Cardiac ventricle fibroblast (primary cell): ENCODE results near the gene ARMCX5. TPM values are rescaled to one million over a fixed set of nuclear protein-coding genes. Genes with fewer than 3 reads are reported as not detected.

Experiments used
- total RNA-seq: library from RNA; depleted of rRNA; stranded (reverse); fragments of >200 nt; gene quantifications from 2 replicates; pipeline ENCODE4 v1.2.3, GENCODE V29; 2015

The ARMCX5 gene
- 10.0 and 14.3 TPM in 2 replicates for total RNA-seq

GRCh38 chrX:102599084-102599950, at the start of gene ARMCX5:
Gene ARMCX5, plus strand, starts transcription at chrX:102599515. Its CDS starts 2,627 bp downstream, at chrX:102602142.

GRCh38 chrX:102651242-102652011, 52.1 kb downstream of the ARMCX5 start, which contains the start of gene GPRASP1:
Gene GPRASP1, plus strand, starts transcription at chrX:102651483. Its CDS starts 2,431 bp downstream, at chrX:102653914.

Other genes starting within 250 kb of the ARMCX5 start
- gene NXF2B, start 159.5 kb upstream of the ARMCX5 start, total RNA-seq = not detected in 2 replicates
- gene TCP11X2, start 127.7 kb upstream of the ARMCX5 start, total RNA-seq = not detected in 2 replicates
- 0.56 and 2.8 TPM in 2 replicates for gene TMSB15A, start 82.8 kb upstream of the ARMCX5 start, total RNA-seq
- gene GPRASP1, start 52.0 kb downstream of the ARMCX5 start, total RNA-seq = 1.1 and 1.7 TPM in 2 replicates
- gene GPRASP2, start 112.9 kb downstream of the ARMCX5 start, total RNA-seq = 9.7 and 10.9 TPM in 2 replicates
- 1.7 and 3.7 TPM in 2 replicates for gene GPRASP3, start 121.2 kb downstream of the ARMCX5 start, total RNA-seq